KMS-11 (cell line): ENCODE measurements around the gene ZNF384.

Experiments used
- H2AFZ ChIP-seq: fragments of 200-600 bp; sonication (generic); 2 replicates; pipeline ENCODE4 v1.6.1; 2016; ENCODE audit warnings: antibody characterized with exemption, mixed run types, low read depth
- H3K27ac ChIP-seq: fragments of 200-600 bp; sonication (generic); 2 replicates; pipeline ENCODE4 v1.6.1; 2016; ENCODE audit warnings: mild to moderate bottlenecking, mixed run types
- H3K27me3 ChIP-seq: fragments of 200-600 bp; sonication (generic); 2 replicates; pipeline ENCODE4 v1.6.1; 2017; ENCODE audit warnings: mild to moderate bottlenecking, low read depth, mixed run types, moderate library complexity; ENCODE audit not compliant: insufficient read depth
- H3K36me3 ChIP-seq: fragments of 200-600 bp; sonication (generic); 2 replicates; pipeline ENCODE4 v1.6.1; 2017; ENCODE audit warnings: mild to moderate bottlenecking, mixed run types; ENCODE audit not compliant: insufficient read depth
- H3K4me1 ChIP-seq: fragments of 200-600 bp; sonication (generic); 2 replicates; pipeline ENCODE4 v1.6.1; 2016; ENCODE audit warnings: mild to moderate bottlenecking, low read depth, mixed run types; ENCODE audit not compliant: poor library complexity, severe bottlenecking
- H3K4me2 ChIP-seq: fragments of 200-600 bp; sonication (generic); 2 replicates; pipeline ENCODE4 v1.7.0; 2016; ENCODE audit warnings: mild to moderate bottlenecking, mixed run types
- H3K4me3 ChIP-seq: fragments of 200-600 bp; sonication (generic); IDR thresholded peaks from 2 replicates; pipeline ENCODE4 v1.6.1; 2017; ENCODE audit warnings: low read depth, low read length, mixed read lengths; ENCODE audit not compliant: insufficient read depth
- H3K79me2 ChIP-seq: fragments of 200-600 bp; sonication (generic); 2 replicates; pipeline ENCODE4 v1.6.1; 2016; ENCODE audit warnings: low read depth, mixed run types; ENCODE audit not compliant: insufficient read depth
- H3K9ac ChIP-seq: fragments of 200-600 bp; sonication (generic); 2 replicates; pipeline ENCODE4 v1.6.1; 2016; ENCODE audit warnings: mild to moderate bottlenecking, mixed run types
- H4K20me1 ChIP-seq: fragments of 200-600 bp; sonication (generic); 2 replicates; pipeline ENCODE4 v1.6.1; 2016; ENCODE audit warnings: mild to moderate bottlenecking, mixed run types; ENCODE audit not compliant: insufficient read depth
- TF ChIP-seq, protein P1 (sequence below): fragments of 200-600 bp; sonication (generic); conservative IDR thresholded peaks from 2 replicates; pipeline ENCODE4 v1.6.1; 2017; ENCODE audit warnings: low read depth, mild to moderate bottlenecking, antibody characterized with exemption, low read length, moderate library complexity, mixed read lengths

The ZNF384 gene

DNA sequence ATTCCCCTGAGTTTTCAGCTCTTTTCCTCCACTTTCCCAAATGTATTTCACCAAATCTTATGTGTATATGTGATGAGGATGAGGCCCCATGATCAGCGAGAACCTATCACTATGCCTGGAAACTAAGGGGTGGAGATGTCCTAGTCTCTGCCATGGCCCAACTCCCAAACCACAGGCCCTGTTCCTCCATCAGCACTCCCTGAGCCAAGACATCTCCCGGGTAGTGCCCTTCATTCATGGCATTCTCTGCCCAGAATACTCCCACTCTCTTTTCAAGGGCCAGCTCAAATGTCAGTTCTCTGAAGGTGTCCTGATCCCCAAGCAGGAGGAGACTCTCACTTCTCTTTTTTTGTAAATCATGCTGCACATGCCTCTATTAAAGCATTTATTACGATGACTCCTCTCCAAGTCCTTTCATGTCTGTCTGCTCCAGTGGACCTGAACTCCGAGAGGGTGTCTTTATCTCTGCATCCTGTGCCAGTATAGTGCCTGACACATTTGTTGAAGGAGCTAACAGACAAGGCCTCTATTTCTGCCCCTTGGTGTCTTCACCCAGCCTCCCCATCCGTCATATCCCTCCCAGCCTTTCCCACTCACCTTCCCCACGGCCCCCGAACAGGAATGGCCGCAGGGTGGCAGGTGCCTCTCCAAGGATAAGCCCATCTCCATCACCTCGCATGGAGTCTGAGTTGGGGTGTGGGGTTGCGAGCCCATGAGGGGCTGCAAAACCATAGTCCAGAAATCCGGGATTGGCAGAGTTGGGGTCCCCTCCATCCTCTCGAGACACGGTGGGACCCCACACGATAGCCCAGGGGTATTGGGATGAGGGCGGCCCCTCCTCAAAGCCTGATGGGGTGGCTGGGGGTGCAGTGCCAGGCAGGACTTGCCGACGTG is 7.8 kb upstream of the ZNF384 start:
- Histone ChIP-seq H3K4me1 (no peaks in the 10 kb centered on the region), H3K27me3 (peaks cover 68% of the 10 kb centered on the region), H3K4me2 (no peak overlapping the region), H4K20me1 (no peaks in the 10 kb centered on the region), H3K79me2 (no peaks in the 10 kb centered on the region), H3K4me3 (no peak overlapping the region), H3K27ac (no peak overlapping the region), H2AFZ (no peak overlapping the region), H3K36me3 (no peaks in the 10 kb centered on the region), H3K9ac (no peak overlapping the region)
- TF ChIP-seq, protein P1, sequence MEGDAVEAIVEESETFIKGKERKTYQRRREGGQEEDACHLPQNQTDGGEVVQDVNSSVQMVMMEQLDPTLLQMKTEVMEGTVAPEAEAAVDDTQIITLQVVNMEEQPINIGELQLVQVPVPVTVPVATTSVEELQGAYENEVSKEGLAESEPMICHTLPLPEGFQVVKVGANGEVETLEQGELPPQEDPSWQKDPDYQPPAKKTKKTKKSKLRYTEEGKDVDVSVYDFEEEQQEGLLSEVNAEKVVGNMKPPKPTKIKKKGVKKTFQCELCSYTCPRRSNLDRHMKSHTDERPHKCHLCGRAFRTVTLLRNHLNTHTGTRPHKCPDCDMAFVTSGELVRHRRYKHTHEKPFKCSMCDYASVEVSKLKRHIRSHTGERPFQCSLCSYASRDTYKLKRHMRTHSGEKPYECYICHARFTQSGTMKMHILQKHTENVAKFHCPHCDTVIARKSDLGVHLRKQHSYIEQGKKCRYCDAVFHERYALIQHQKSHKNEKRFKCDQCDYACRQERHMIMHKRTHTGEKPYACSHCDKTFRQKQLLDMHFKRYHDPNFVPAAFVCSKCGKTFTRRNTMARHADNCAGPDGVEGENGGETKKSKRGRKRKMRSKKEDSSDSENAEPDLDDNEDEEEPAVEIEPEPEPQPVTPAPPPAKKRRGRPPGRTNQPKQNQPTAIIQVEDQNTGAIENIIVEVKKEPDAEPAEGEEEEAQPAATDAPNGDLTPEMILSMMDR: no peak

DNA sequence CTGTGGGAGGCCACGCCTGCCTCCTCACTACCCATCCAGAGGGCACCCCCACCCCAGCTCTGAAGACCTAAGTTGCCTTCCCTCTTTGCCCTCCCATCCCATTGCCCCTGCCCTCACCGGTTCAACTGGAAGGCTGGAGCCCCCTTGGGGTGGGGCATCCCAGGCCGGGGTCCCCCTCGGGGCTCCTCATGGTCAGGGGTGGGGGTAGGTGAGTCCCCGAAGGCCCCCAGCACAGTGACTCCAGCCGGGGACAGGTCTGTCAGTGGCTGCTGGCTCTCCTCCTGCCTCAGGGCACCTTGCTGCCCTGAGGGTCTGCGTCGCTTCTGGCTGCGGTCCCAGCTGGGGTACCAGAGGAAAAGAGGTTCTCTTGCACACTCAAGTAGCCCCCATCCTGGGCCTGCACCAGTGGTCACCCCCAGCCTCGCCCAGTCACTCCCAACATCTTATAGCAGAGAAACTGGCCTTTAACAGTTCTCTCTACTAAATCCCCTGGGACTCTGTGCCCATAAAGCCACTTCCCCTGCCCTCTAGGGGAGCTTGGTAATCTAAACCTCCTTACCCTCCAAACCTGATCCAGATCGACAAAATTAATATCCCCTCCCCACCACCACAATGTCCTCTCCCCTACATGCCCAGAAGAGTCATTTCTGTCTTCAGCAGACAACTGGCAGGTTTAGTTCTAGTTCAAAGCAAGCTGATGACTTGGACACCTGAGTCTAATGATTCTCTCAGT is 6.3 kb upstream of the ZNF384 start:
- Histone ChIP-seq H4K20me1 (no peaks in the 10 kb centered on the region), H3K9ac (no peak overlapping the region), H3K4me1 (no peaks in the 10 kb centered on the region), H3K4me2 (no peak overlapping the region), H3K4me3 (no peak overlapping the region), H3K36me3 (no peaks in the 10 kb centered on the region), H3K79me2 (no peaks in the 10 kb centered on the region), H3K27ac (no peak overlapping the region), H3K27me3 (peaks cover 55% of the 10 kb centered on the region), H2AFZ (no peak overlapping the region)
- TF ChIP-seq, protein P1: no peak

DNA sequence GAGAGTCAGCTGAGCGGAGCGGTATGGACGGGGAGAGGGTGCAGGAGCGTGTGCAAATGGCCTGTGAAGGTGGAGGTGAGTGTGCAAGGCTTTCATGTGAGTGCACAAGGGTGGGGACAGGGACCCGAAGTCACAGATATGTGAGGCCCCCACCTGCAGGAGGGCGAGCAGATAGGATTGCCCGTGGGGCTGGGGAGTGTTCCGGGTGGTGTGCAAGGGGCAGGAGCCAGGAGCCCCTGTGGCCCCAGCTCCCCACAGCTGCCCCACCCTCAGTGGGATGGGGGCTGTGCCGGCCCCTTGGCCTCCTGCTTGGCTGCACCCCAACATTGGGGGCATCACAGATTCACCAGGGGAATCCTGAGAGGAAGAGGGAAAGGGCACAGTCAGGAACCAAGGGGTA is 5.5 kb upstream of the ZNF384 start:
- Histone ChIP-seq H3K9ac (no peak overlapping the region), H2AFZ (no peak overlapping the region), H3K36me3 (no peaks in the 10 kb centered on the region), H3K79me2 (no peaks in the 10 kb centered on the region), H3K27ac (no peak overlapping the region), H3K27me3 (peaks cover 49% of the 10 kb centered on the region), H3K4me1 (peaks cover 5% of the 10 kb centered on the region), H3K4me2 (no peak overlapping the region), H4K20me1 (no peaks in the 10 kb centered on the region), H3K4me3 (no peak overlapping the region)
- TF ChIP-seq, protein P1: no peak

DNA sequence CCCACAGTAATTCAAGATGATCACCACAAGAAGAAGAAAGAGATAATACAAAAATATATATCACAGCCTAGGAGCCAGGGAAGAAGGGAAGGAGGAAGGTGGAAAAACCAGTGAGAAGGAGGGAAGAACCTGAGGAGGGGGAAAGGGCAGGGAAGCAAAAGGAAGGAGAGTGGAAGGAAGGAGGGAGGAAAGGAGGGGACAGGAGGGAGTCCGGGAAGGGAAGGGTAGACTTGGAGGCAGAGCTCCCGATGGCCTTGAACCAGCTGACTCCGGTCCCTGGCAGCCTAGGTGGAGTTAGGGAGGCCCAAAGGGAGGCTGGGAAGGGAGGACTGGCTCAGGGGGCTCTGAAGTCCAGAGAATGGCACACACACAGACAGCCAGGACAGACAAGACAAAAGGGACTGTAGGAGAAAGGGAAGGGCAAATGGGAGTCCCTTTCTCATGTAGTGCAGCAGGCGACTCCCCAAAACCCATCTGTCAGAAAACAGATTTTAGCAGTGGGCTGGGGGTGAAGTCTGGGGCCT is 4.7 kb upstream of the ZNF384 start:
- H4K20me1 ChIP-seq: no peaks in the 10 kb centered on the region

More for the DNA sequence above, 4.7 kb upstream of the ZNF384 start:
- no peak overlapping the region for H3K4me3 ChIP-seq
- H3K9ac ChIP-seq: no peak overlapping the region
- no peaks in the 10 kb centered on the region for H3K79me2 ChIP-seq
- peaks cover 41% of the 10 kb centered on the region; the same call in 1 of the 2 replicates for H3K27me3 ChIP-seq
- H3K4me1 ChIP-seq: peaks cover 5% of the 10 kb centered on the region
- TF ChIP-seq, protein P1: no peak
- H3K27ac ChIP-seq: no peak overlapping the region
- H2AFZ ChIP-seq: no peak overlapping the region
- H3K4me2 ChIP-seq: no peak overlapping the region
- H3K36me3 ChIP-seq: no peaks in the 10 kb centered on the region
